Measurements from ENCODE around the gene CDH4. TPM values are rescaled to one million over a fixed set of nuclear protein-coding genes. Genes with fewer than 3 reads are reported as not detected.

The CDH4 gene
- total and polyA plus RNA-seq, 2 of the 8 experiments (the other 6 are each of a cell fraction or from before 2014, with no cell fraction given) = 4.3 to 7.9 TPM

DNA sequence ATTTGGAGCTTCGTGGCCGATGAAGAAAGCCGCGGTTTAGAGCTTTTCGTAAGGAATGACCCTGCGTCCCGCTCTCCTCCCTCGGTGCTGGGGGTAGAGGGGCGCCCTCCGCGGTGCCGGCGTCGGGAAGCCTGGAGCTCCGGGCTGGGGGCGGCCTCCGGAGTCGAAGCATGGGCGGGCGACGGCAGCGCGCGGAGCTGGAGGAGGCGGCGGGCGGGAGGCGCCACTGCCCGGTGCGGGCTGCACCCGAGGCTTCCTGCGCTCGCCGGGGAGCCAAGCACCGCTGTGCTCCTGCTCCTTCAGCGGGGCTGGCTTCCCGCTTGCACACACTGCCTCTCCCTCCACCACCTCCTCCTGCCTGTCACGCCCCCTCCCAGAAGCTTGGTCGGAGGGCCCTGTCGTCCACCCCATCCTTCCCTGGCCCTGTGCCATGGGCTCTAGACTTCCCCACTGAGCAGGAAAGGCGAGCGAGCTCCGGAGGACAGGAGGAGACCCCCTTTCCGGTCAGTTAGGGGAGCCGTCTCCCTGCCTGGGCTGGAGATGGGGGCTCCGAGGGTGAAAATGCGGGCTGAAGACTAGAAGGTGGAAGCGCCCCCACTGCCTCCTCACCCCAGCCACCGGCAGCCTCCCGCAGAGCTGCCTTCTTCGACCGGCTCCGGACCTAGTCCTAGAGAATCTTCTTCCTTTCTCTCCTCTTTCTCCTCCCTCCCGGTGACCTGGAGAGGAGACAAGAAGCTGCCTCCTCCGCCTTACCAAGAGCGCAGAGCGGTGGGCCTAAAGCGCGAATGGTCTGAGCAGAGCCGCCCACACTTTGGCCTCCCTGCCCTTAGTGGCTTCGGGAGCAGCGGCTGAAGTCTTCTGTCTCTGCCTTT lies 1.8 kb downstream of the CDH4 start (continued):
- TF ChIP-seq, protein P1, sequence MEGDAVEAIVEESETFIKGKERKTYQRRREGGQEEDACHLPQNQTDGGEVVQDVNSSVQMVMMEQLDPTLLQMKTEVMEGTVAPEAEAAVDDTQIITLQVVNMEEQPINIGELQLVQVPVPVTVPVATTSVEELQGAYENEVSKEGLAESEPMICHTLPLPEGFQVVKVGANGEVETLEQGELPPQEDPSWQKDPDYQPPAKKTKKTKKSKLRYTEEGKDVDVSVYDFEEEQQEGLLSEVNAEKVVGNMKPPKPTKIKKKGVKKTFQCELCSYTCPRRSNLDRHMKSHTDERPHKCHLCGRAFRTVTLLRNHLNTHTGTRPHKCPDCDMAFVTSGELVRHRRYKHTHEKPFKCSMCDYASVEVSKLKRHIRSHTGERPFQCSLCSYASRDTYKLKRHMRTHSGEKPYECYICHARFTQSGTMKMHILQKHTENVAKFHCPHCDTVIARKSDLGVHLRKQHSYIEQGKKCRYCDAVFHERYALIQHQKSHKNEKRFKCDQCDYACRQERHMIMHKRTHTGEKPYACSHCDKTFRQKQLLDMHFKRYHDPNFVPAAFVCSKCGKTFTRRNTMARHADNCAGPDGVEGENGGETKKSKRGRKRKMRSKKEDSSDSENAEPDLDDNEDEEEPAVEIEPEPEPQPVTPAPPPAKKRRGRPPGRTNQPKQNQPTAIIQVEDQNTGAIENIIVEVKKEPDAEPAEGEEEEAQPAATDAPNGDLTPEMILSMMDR (IDR thresholded peaks at IDR 0.05; ENCODE audit: control extremely low read depth in 1 of 3, insufficient read depth in 1 of 3, low read depth in 1 of 3, low read length in 3 of 3) = no peak

Measured in H1 (cell line).